ENCODE measurements around the gene ZNF423.

DNA sequence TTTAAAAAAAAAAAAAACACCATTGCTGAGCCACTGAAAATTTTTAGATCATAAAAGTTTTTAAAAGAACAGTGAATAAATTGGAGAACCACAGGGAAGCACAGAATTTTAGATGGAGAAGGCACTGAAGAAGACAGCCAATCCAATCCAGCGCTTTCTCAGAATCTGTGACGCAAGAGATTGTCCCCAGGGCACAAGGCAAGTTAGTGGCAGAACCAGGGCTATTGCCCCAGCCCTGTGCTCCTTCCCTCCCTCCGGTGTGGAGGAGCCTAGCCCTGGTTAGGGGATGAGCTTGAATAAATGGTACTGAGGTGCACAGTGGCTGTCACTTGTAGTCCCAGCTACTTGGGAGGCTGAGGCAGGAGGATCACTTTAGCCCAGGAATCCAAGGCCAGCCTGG is 108.3 kb downstream of the ZNF423 start:
- TF ChIP-seq NFIC (IDR thresholded peaks at IDR 0.05; ENCODE audit: borderline replicate concordance) (no peak), RAD21 (IDR thresholded peaks at IDR 0.05; ENCODE audit: low read length) (no peak), SIN3A (IDR thresholded peaks at IDR 0.05; ENCODE audit: borderline replicate concordance, low read depth, low read length) (no peak), CTCF (IDR thresholded peaks at IDR 0.05) (no peak)
